Spleen (tissue), 11 donors: ENCODE results near the gene CSTPP1. TPM values are rescaled to one million over a fixed set of nuclear protein-coding genes. Genes with fewer than 3 reads are reported as not detected.

ENCODE experiments used
- DNase-seq: peaks from one replicate; pipeline ENCODE4 v3.0.0-alpha.2; 2020
- H3K27ac ChIP-seq, 8 donors: fragments of 200-600 bp; sonication (generic) in 7 of 8; 1 replicate in 4 of 8; 2 replicates in 4 of 8; pipeline versions ENCODE4 v1.5.0 to v1.8.0; 2016 to 2021; ENCODE audit warnings: inconsistent platforms in 4 of 8, mild to moderate bottlenecking in 4 of 8, moderate library complexity in 1 of 8
- H3K27me3 ChIP-seq, 7 donors: fragments of 200-600 bp; sonication (generic) in 6 of 7; replicated peaks in 1 of 7; 1 replicate in 4 of 7; 2 replicates in 3 of 7; pipeline versions ENCODE4 v1.5.0 to v1.8.0; 2016 to 2021; ENCODE audit warnings: inconsistent platforms in 3 of 7, mild to moderate bottlenecking in 1 of 7
- H3K36me3 ChIP-seq, 6 donors: fragments of 200-600 bp; sonication (generic) in 5 of 6; 1 replicate in 4 of 6; 2 replicates in 2 of 6; pipeline versions ENCODE4 v1.5.0 to v1.8.0; 2016 to 2021; ENCODE audit warnings: inconsistent platforms in 2 of 6
- H3K4me1 ChIP-seq, 6 donors: fragments of 200-600 bp; sonication (generic) in 5 of 6; 1 replicate in 3 of 6; 2 replicates in 3 of 6; pipeline versions ENCODE4 v1.5.0 to v1.8.0; 2016 to 2021; ENCODE audit warnings: inconsistent platforms in 3 of 6
- H3K4me3 ChIP-seq, 8 donors: fragments of 200-600 bp; sonication (generic) in 7 of 8; 1 replicate in 4 of 8; 2 replicates in 4 of 8; pipeline versions ENCODE4 v1.5.0 to v1.8.0; 2016 to 2021; ENCODE audit warnings: inconsistent platforms in 4 of 8, mild to moderate bottlenecking in 4 of 8, moderate library complexity in 2 of 8
- H3K9me3 ChIP-seq, 8 donors: fragments of 200-600 bp; sonication (generic) in 7 of 8; 1 replicate in 4 of 8; 2 replicates in 4 of 8; pipeline versions ENCODE4 v1.5.0 to v1.8.0; 2016 to 2021; ENCODE audit warnings: inconsistent platforms in 4 of 8
- CTCF ChIP-seq, 11 experiments: fragments of 200-600 bp in 7 of 11; fragments of 450-650 bp in 4 of 11; sonication (generic) in 4 of 11; IDR thresholded peaks in 8 of 11; conservative IDR thresholded peaks in 3 of 11; 1 replicate in 7 of 11; 2 replicates in 4 of 11; pipeline versions ENCODE4 v1.4.0 to v1.8.0; 2016 to 2021; ENCODE audit warnings: antibody characterized with exemption in 11 of 11, inconsistent platforms in 4 of 11, mild to moderate bottlenecking in 1 of 11
- POLR2A ChIP-seq, 3 donors: fragments of 450-650 bp; IDR thresholded peaks; one replicate each; pipeline ENCODE4 v1.5.1; 2017; ENCODE audit warnings: antibody characterized with exemption in 3 of 3, mild to moderate bottlenecking in 1 of 3
- POLR2AphosphoS5 ChIP-seq, 3 donors: sonication (generic); formaldehyde crosslinking; IDR thresholded peaks; one replicate each; pipeline ENCODE4 v1.5.1; 2017; ENCODE audit warnings: antibody characterized with exemption in 3 of 3
- WGBS, 5 donors: extraction: QIAGEN DNeasy Blood & Tissue Kit in 3 of 5; methylation state at CpG; one replicate each; pipeline versions ENCODE4 v1.1.5 to v1.1.7; 2013 to 2018; 5-methylcytosine and 5-hydroxymethylcytosine counted together
- intact Hi-C: fragments of 100-400 bp; cut with DNase I; formaldehyde crosslinking; loops from one replicate; pipeline ENCODE4 v1.15.0; 2023; ENCODE audit warnings: low total_unique reads
- polyA plus RNA-seq, 3 donors: library from polyadenylated mRNA; stranded (reverse); fragments of 200-250 nt; gene quantifications; one replicate each; pipeline ENCODE4 v1.2.1, GENCODE V29; 2013
- total RNA-seq, 7 donors: library from RNA; depleted of rRNA in 3 of 7; stranded (reverse); fragments of >200 nt in 3 of 7; fragmentation: NEBNext Ultra II Directional in 4 of 7; extraction: Animal tissue kit (Norgen Biotek cat#: 25700) in 4 of 7; gene quantifications; one replicate each; pipeline versions ENCODE4 v1.1.0 to v1.2.1, GENCODE V29; 2016 to 2021
- donor health status: healthy with polysubstance abuse.
- donor health status: DM: no; HTN: no; CAD: no; lungs with moderate emphysema.
- donor health status: DM: no; HTN: no; CAD: no.
- donor health status: Bipolar disorder and iron deficiency.
- donor health status: healthy.
- donor health status: DM: no; HTN: no; CAD: no.
- donor health status: DM: yes; HTN: yes; CAD: no.

The CSTPP1 gene
- total and polyA plus RNA-seq, 10 donors, result 8.6 to 23.0 (median 14.4) TPM

GRCh38 chr11:47183031-47183856, 246.7 kb downstream of the CSTPP1 start:
- H3K36me3 ChIP-seq, result peaks cover 0 to 17% (median 0%) of the 10 kb centered on the region in 6 donors
- no peak for DNase-seq
- TF ChIP-seq POLR2AphosphoS5 (IDR thresholded peaks at IDR 0.05) (no peak), CTCF (IDR thresholded peaks at IDR 0.05 in 8 of 11, conservative IDR thresholded peaks at IDR 0.05 in 3 of 11) (no peak), POLR2A (IDR thresholded peaks at IDR 0.05) (no peak)
- WGBS, 5 donors, result 91 to 97% (median 96%) methylated on average over 20 to 25 of the region's 25 CpGs
- H3K9me3 ChIP-seq, result no peaks in the 10 kb centered on the region
- peaks cover 0 to 62% (median 31%) of the 10 kb centered on the region in 7 donors for H3K27me3 ChIP-seq
- no peak overlapping the region for H3K4me3 ChIP-seq
- H3K4me1 ChIP-seq, result peaks cover 14 to 52% (median 33%) of the 10 kb centered on the region in 6 donors
- no peak overlapping the region for H3K27ac ChIP-seq
- intact Hi-C loops, result no loop called here

- no peak for DNase-seq
- TF ChIP-seq POLR2AphosphoS5 (IDR thresholded peaks at IDR 0.05) (peak in 1 of 3 donors; percentile 22), CTCF (IDR thresholded peaks at IDR 0.05 in 8 of 11, conservative IDR thresholded peaks at IDR 0.05 in 3 of 11) (no peak)
- intact Hi-C loops, result no loop called here
- peaks cover 14 to 45% (median 29%) of the 10 kb centered on the region in 6 donors for H3K4me1 ChIP-seq
- WGBS, 5 donors, result 80 to 92% (median 89%) methylated on average over 7 of the region's 7 CpGs
- H3K27me3 ChIP-seq, result peaks cover 0 to 69% (median 34%) of the 10 kb centered on the region in 7 donors
- H3K4me3 ChIP-seq, result no peak overlapping the region
- H3K36me3 ChIP-seq, result peaks cover 0 to 14% (median 0%) of the 10 kb centered on the region in 6 donors
- H3K27ac ChIP-seq, result no peak overlapping the region
- H3K9me3 ChIP-seq, result no peaks in the 10 kb centered on the region
Measured at GRCh38 chr11:47183969-47184368, 247.4 kb downstream of the CSTPP1 start.

GRCh38 chr11:47184711-47185304, 248.2 kb downstream of the CSTPP1 start:
- Histone ChIP-seq H3K36me3 (peaks cover 0 to 8% (median 0%) of the 10 kb centered on the region in 6 donors), H3K27ac (peak overlapping the region in 1 of 8 donors; percentile 68), H3K4me1 (peaks cover 14 to 39% (median 29%) of the 10 kb centered on the region in 6 donors), H3K4me3 (peak overlapping the region in 5 of 8 donors; percentile 59 to 88 (median 63)), H3K9me3 (no peaks in the 10 kb centered on the region), H3K27me3 (peaks cover 0 to 72% (median 34%) of the 10 kb centered on the region in 7 donors)
- TF ChIP-seq POLR2AphosphoS5 (IDR thresholded peaks at IDR 0.05) (no peak), POLR2A (IDR thresholded peaks at IDR 0.05) (no peak), CTCF (IDR thresholded peaks at IDR 0.05 in 8 of 11, conservative IDR thresholded peaks at IDR 0.05 in 3 of 11) (no peak)
- no peak for DNase-seq
- intact Hi-C loops, result no loop called here
- 66 to 86% (median 81%) methylated on average over 7 to 13 of the region's 13 CpGs for WGBS, 5 donors
